22Rv1 (cell line): ENCODE data around the gene ZDHHC3.

ENCODE experiments used
- CTCF ChIP-seq: fragments of 450-650 bp; IDR thresholded peaks from 2 replicates; pipeline ENCODE4 v1.5.1; 2017; ENCODE audit warnings: mild to moderate bottlenecking
- ZFX ChIP-seq: fragments of 450-650 bp; IDR thresholded peaks from 2 replicates; pipeline ENCODE4 v1.6.1; 2017; ENCODE audit warnings: antibody characterized with exemption, borderline replicate concordance

- TF ChIP-seq CTCF, result no peak
- no peak for TF ChIP-seq ZFX
Measured at GRCh38 chr3:44929782-44930181, 46.2 kb downstream of the ZDHHC3 start.
